AG04450 (cell line): Measurements from ENCODE around the gene IGSF8. TPM values are rescaled to one million over a fixed set of nuclear protein-coding genes. Genes with fewer than 3 reads are reported as not detected.

Source experiments
- CTCF ChIA-PET: fragments of 300-600, 350-600 bp; formaldehyde crosslinking; extraction: SDS; loops from one replicate; lab custom pipeline; 2022; ENCODE audit warnings: antibody characterized with exemption, inconsistent platforms; lab: Charles Lee
- POLR2A ChIA-PET: fragments of 350-600 bp; formaldehyde crosslinking; extraction: SDS; loops from one replicate; lab custom pipeline; 2021; ENCODE audit warnings: antibody characterized with exemption, inconsistent platforms; lab: Yijun Ruan, JAX
- DNase-seq: peaks from one replicate; pipeline ENCODE4 v3.0.0-alpha.2; 2011; ENCODE audit warnings: low read depth, low spot score
- H3K27ac ChIP-seq: one replicate; pipeline ENCODE4 v1.5.1; 2012; ENCODE audit warnings: low read depth, low read length, control low read depth
- H3K27me3 ChIP-seq: one replicate; pipeline ENCODE4 v1.6.0; 2012; ENCODE audit warnings: low read length; ENCODE audit not compliant: control insufficient read depth, insufficient read depth
- H3K4me3 ChIP-seq: 2 replicates; pipeline ENCODE4 v1.5.1; 2011; ENCODE audit warnings: mild to moderate bottlenecking, low read depth, low read length, control low read depth
- H3K9me3 ChIP-seq: 2 replicates; pipeline ENCODE4 v1.5.1; 2012; ENCODE audit warnings: low read length; ENCODE audit not compliant: control insufficient read depth, insufficient read depth
- CTCF ChIP-seq: IDR thresholded peaks from 2 replicates; pipeline ENCODE4 v1.5.1; 2011; ENCODE audit warnings: low read depth, low read length, control low read depth, inconsistent platforms
- polyA plus RNA-seq: library from polyadenylated mRNA; depleted of rRNA; stranded (reverse); fragments of >200 nt; gene quantifications from 2 replicates; pipeline ENCODE4 v1.2.3, GENCODE V29; 2011

The IGSF8 gene
- polyA plus RNA-seq, 1 experiment: 12.7 TPM

- POLR2A ChIA-PET: no interaction called here
- Histone ChIP-seq H3K27ac (no peak overlapping the region), H3K27me3 (peaks cover 11% of the 10 kb centered on the region), H3K9me3 (peaks cover 4% of the 10 kb centered on the region; the same call in 1 of the 2 replicates), H3K4me3 (no peak overlapping the region)
- no peak for TF ChIP-seq CTCF
- DNase-seq: no peak
- CTCF ChIA-PET: interaction anchor here (1.2 to 1.8 kb wide), 3 partner anchors 63 to 161 kb away, joined by 3 to 6 read pairs (median 5); no protein-coding TSS in a partner anchor
Observed at GRCh38 chr1:160130486-160130885, 32.1 kb upstream of the IGSF8 start.

- ChIA-PET CTCF (interaction anchor here (1.2 to 1.8 kb wide), 3 partner anchors 63 to 162 kb away, joined by 3 to 6 read pairs (median 5); no protein-coding TSS in a partner anchor), POLR2A (no interaction called here)
- Histone ChIP-seq H3K27me3 (peaks cover 11% of the 10 kb centered on the region), H3K27ac (no peak overlapping the region), H3K9me3 (peaks cover 4% of the 10 kb centered on the region; the same call in 1 of the 2 replicates), H3K4me3 (no peak overlapping the region)
- no peak for TF ChIP-seq CTCF
- no peak for DNase-seq
Observed at GRCh38 chr1:160129966-160130365, 31.5 kb upstream of the IGSF8 start.

- Histone ChIP-seq H3K9me3 (peaks cover 4% of the 10 kb centered on the region; the same call in 1 of the 2 replicates), H3K27me3 (peaks cover 11% of the 10 kb centered on the region), H3K4me3 (no peak overlapping the region), H3K27ac (no peak overlapping the region)
- CTCF ChIA-PET: interaction anchor here (2.9 kb wide), 1 partner anchor 63 kb away, joined by 13 read pairs; no protein-coding TSS in a partner anchor
- TF ChIP-seq CTCF: no peak
- no peak for DNase-seq
- POLR2A ChIA-PET: no interaction called here
Observed at GRCh38 chr1:160129558-160129957, 31.1 kb upstream of the IGSF8 start.

- no peak overlapping the region for H3K27ac ChIP-seq
- ChIA-PET POLR2A (no interaction called here), CTCF (interaction anchor here (2.9 kb wide), 1 partner anchor 64 kb away, joined by 13 read pairs; no protein-coding TSS in a partner anchor)
- no peak for DNase-seq
- peaks cover 4% of the 10 kb centered on the region; the same call in 1 of the 2 replicates for H3K9me3 ChIP-seq
- peaks cover 11% of the 10 kb centered on the region for H3K27me3 ChIP-seq
- H3K4me3 ChIP-seq: no peak overlapping the region
- no peak for TF ChIP-seq CTCF
Observed at GRCh38 chr1:160129046-160129445, 30.6 kb upstream of the IGSF8 start.

- ChIA-PET CTCF (interaction anchor here (1.0 to 2.9 kb wide), 3 partner anchors 27 to 163 kb away, joined by 3 to 13 read pairs (median 10); no protein-coding TSS in a partner anchor), POLR2A (no interaction called here)
Observed at GRCh38 chr1:160128636-160129035, 30.2 kb upstream of the IGSF8 start.

More at GRCh38 chr1:160128636-160129035, 30.2 kb upstream of the IGSF8 start:
- peaks cover 11% of the 10 kb centered on the region for H3K27me3 ChIP-seq
- TF ChIP-seq CTCF: no peak
- H3K9me3 ChIP-seq: peaks cover 4% of the 10 kb centered on the region; the same call in 1 of the 2 replicates
- H3K27ac ChIP-seq: no peak overlapping the region
- no peak overlapping the region for H3K4me3 ChIP-seq
- DNase-seq: no peak
